Activated CD4-positive, CD25-positive, alpha-beta regulatory T cell (primary cell): ENCODE measurements around the gene NDUFA7.
A peak's percentile ranks its signal among the peaks of the same experiment; 100 is the strongest.
"Not testable (repeated sequence)": the region's sequence is repeated elsewhere in the genome, so short reads cannot be mapped to it uniquely, and the experiment has no call there.

Experiments used
- DNase-seq, 4 experiments: peaks; one replicate each; lab custom pipeline; 2025; lab: John Stamatoyannopoulos, UW

The NDUFA7 gene

GRCh38 chr19:8319807-8320520 is 1.2 kb downstream of the NDUFA7 start:
- DNase-seq: no peak

DNA sequence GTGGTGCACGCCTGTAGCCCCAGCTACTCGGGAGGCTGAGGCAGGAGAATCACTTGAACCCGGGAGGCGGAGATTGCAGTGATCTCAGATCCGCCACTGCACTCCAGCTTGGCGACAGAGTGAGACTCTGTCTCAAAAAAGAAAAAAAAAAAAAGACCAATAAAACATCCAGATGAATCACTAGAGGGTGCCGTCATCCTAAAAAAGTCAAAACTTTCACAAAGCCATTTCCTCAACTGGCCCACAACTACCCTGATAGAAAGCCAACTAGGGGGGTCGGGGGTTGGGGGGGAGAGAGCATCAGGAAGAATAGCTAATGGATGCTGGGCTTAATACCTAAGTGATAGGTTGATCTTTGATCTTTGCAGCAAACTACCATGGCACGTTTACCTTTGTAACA is 2.3 kb downstream of the NDUFA7 start:
- not testable (repeated sequence) for DNase-seq

- no peak for DNase-seq
Observed at GRCh38 chr19:8316351-8317125, 4.6 kb downstream of the NDUFA7 start.

DNA sequence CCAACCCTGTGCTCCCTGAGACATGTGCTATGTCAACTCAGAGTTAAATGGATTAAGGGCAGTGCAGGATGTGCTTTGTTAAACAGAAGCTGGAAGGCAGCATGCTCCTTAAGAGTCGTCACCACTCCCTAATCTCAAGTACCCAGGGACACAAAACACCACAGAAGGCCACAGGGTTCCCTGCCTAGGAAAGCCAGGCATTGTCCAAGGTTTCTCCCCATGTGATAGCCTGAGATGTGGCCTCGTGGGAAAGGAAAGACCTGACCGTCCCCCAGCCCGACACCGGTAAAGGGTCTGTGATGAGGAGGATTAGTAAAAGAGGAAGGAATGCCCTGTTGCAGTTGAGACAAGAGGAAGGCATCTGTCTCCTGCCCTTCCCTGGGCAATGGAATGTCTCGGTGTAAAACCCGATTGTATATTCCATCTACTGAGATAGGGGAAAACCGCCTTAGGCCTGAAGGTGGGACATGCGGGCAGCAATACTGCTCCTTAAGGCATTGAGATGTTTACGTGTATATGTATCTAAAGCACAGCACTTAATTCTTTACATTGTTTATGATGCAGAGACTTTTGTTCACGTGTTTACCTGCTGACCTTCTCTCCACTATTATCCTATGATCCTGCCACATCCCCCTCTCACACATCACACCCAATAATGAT is 6.1 kb downstream of the NDUFA7 start:
- not testable (repeated sequence) for DNase-seq

- no peak for DNase-seq
Observed at GRCh38 chr19:8311461-8312260, 9.5 kb downstream of the NDUFA7 start.

DNA sequence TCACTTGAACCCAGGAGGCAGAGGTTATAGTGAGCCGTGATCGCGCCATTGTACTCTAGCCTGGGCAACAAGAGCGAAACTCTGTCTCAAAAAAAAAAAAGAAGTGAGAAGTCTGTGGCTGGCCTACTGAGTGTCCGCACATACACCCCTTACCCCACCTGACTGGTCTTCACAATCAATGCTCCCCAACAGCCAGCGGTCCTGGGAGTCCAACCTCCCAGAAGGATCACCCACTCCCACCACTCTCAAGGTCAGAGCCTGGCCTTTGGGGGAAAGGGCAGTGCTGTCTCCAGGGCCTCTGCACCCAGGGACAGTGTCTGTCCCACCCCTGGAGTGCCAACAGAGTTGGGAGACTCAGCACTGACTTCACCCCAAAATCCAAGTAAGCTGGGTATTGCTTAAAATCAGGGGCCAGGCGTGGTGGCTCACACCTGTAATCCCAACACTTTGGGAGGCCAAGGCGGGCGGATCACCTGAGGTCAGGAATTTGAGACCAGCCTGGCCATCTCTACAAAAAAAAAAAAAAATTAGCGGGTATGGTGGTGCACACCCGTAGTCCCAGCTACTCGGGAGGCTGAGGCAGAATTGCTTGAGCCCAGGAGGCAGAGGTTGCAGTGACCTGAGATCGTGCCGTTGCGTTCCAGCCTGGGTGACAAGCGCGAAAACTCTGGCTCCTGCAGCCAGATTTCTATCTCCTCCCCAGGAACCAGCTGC is 10.7 kb downstream of the NDUFA7 start:
- no peak for DNase-seq

DNA sequence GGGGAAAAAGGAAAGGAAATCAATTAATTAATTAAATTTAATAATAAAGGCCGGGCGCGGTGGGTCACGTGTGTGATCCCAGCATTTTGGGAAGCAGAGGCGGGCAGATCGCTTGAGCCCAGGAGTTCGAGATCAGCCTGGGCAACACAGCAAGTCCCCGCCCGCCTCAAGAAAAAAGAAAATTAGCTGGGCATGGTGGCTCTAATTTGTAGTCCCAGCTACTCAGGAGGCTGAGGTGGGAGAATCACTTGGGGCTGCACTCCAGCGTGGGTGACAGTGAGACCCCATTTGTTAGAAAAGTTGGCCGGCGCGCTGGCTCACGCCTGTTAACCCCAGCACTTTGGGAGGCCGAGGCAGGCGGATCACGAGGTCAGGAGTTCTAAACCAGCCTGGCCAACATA is 12.3 kb downstream of the NDUFA7 start:
- DNase-seq: no peak

DNA sequence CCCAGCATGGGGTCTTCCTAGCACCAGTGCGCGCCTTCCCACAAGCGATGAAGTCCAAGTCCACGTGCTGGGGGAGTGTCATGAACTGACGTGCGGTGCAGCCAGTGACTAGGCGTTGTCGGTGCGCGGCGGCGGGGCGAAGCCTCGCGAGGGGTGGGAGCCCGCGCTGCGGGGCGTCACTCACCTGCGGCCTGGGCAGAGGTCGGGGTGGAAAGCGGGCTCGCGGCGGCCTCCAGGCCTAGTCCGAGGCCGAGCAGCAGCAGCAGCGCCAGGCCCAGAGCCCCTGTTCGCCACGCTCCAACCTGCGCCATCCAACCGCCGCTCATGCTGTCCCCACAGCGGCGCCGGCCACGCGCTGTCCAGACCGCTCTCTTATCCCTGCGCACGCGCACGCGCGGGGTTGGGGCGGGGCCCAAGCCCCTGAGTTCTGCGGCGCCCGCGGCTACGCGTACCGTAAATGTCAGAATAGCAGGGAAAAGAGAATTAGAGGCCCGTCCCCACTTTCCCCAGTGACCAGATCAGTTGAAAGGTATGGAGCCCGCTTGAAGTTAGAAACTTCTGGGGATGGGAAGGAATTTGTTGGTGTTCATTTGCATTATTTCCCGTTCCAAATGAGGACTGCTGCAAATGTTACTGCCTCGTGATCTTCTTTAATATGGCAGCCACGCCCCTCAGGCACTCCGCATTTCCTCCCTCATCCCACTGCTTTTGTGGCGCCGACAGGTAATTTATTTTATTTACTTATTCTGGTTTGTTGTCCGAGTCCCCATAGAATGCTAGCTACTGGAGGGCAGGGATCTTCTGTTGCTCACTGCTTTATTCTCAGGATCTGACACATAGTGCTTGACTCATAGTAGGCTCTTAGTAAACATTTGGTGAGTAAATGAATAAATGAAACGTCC is 13.0 kb downstream of the NDUFA7 start, which contains the start of gene CD320:
TSS of gene CD320 (minus strand) at position 394 of the 902 bp plus-strand sequence. CDS start at position 326, 68 bp downstream.
- DNase-seq: peak; percentile 75 to 82 (median 78)

DNA sequence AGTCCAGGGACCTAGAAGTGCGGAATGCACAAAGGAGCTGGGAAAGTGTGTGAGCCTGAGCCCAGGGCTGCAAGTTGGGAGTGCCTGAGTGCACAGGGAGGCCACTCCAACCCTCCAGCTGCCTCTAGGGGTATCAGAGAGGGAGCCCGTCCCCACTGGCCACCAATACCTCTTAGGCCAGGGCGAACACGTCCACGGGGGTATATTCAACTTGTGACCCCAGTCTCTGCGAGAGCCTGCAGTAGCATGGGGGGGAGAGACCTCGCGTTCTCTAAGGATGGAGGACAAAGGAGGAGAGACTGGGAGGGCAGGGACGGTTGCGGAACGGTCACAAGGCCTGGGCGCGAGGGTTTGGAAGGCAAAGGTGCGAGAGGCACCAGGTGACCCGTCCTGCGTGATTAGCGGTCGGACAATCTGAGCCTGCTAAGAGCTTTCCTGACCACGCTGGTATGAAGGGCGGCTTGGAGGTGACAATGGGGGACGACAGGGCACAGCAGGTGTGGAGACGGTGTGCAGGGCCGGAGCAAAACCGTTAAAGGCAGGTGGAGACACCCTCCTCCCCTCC is 13.7 kb downstream of the NDUFA7 start:
- DNase-seq: no peak

GRCh38 chr19:8306235-8307054 is 14.7 kb downstream of the NDUFA7 start:
- DNase-seq: no peak

- DNase-seq: no peak
Observed at GRCh38 chr19:8305798-8306197, 15.4 kb downstream of the NDUFA7 start.

DNA sequence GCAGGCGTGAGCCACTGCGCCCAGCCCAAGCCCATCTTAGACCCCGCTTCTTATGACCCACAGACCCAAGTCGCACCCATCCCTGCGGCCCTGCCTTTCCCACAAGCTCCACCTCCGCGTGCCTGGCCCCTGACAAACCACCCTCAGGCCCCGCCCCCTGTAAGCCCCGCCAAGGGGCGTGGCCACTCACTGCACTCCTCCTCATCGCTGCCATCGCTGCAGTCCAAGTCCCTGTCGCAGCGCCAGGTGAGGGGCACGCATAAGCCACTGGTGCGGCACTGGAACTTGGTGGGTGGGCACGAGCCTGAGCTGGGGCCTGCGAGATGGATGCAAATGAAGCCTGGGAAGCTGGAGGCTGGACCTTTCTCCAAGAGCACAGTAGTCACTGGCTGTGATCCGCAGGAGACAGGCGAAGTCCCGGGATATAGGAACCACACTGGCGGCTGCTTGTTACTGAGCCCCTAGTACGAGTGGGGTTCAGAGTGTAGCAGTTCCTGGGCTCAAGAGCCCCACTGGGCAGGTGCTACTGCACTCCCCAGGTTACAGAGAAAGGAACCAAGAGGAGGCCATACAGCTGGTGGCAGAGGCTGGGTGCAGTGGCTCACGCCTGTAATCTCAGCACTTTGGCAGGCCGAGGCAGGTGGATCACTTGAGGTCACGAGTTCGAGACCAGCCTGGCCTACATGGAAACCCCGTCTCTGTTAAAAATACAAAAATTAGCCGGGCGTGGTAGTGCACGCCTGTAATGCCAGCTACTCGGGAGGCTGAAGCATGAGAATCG is 16.1 kb downstream of the NDUFA7 start:
- no peak for DNase-seq

- no peak for DNase-seq
Observed at GRCh38 chr19:8302734-8303133, 18.4 kb downstream of the NDUFA7 start.

DNA sequence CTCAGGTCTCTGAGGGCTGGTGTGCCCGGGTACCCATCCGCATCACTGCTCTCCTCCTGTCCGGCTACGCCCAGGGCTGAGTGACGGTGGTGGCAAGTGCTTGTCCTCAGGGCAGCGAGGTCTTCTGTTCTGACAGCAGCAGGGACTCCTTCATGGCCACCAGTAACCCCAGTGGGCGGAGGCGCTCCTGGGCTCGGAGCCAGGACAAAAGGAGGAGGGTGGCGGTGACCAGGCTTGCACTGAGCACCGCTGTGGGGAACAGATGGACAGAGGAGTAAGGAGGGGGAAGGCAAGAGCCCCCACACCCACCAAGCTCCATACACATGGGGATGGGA is 18.9 kb downstream of the NDUFA7 start:
- no peak for DNase-seq

- not testable (repeated sequence) for DNase-seq
Observed at GRCh38 chr19:8291337-8291736, 29.8 kb downstream of the NDUFA7 start.

GRCh38 chr19:8276508-8276907 is 44.7 kb downstream of the NDUFA7 start:
- not testable (repeated sequence) for DNase-seq

GRCh38 chr19:8269724-8270123 is 51.5 kb downstream of the NDUFA7 start:
- no peak for DNase-seq

- DNase-seq: no peak
Observed at GRCh38 chr19:8265872-8266271, 55.3 kb downstream of the NDUFA7 start.
